ENCODE measurements around the gene CDC6. TPM values are rescaled to one million over a fixed set of nuclear protein-coding genes. Genes with fewer than 3 reads are reported as not detected.

Gene CDC6
- total RNA-seq, 4 donors from 2014 or later = 2.5 to 21.5 (median 3.4) TPM

- H3K4me1 ChIP-seq = peaks cover 0 to 7% (median 0%) of the 10 kb centered on the region in 4 donors
- no peak overlapping the region for H3K27ac ChIP-seq
- H3K4me3 ChIP-seq = no peak overlapping the region
- no peaks in the 10 kb centered on the region for H3K9me3 ChIP-seq
- TF ChIP-seq CTCF (IDR thresholded peaks at IDR 0.05) (no peak), POLR2A (IDR thresholded peaks at IDR 0.05) (no peak)
- peaks cover 0 to 85% (median 0%) of the 10 kb centered on the region in 3 donors for H3K36me3 ChIP-seq
- no peaks in the 10 kb centered on the region for H3K27me3 ChIP-seq
- DNase-seq = peak in 1 of 3 donors; percentile 26
Observed at GRCh38 chr17:40260528-40260927, 27.2 kb upstream of the CDC6 start.

- peak in 1 of 3 donors; percentile 7 for DNase-seq
- no peak for TF ChIP-seq POLR2A (IDR thresholded peaks at IDR 0.05)
- TF ChIP-seq CTCF (IDR thresholded peaks at IDR 0.05) = no peak
- Histone ChIP-seq H3K9me3 (no peaks in the 10 kb centered on the region), H3K36me3 (peaks cover 0 to 91% (median 0%) of the 10 kb centered on the region in 3 donors), H3K27me3 (no peaks in the 10 kb centered on the region), H3K27ac (no peak overlapping the region), H3K4me3 (no peak overlapping the region), H3K4me1 (peaks cover 0 to 2% (median 0%) of the 10 kb centered on the region in 4 donors)
Observed at GRCh38 chr17:40264458-40265185, 23.1 kb upstream of the CDC6 start.

- no peak for DNase-seq
- no peak overlapping the region for H3K27ac ChIP-seq
- H3K9me3 ChIP-seq = no peaks in the 10 kb centered on the region
- H3K4me3 ChIP-seq = no peak overlapping the region
- peaks cover 0 to 91% (median 0%) of the 10 kb centered on the region in 3 donors for H3K36me3 ChIP-seq
- H3K4me1 ChIP-seq = no peaks in the 10 kb centered on the region
- no peaks in the 10 kb centered on the region for H3K27me3 ChIP-seq
- no peak for TF ChIP-seq POLR2A (IDR thresholded peaks at IDR 0.05)
- TF ChIP-seq CTCF (IDR thresholded peaks at IDR 0.05) = no peak
Observed at GRCh38 chr17:40265337-40265736, 22.3 kb upstream of the CDC6 start.

- DNase-seq = peak in 1 of 3 donors; percentile 6
- H3K4me3 ChIP-seq = no peak overlapping the region
- no peak for TF ChIP-seq POLR2A (IDR thresholded peaks at IDR 0.05)
- TF ChIP-seq CTCF (IDR thresholded peaks at IDR 0.05) = no peak
- no peaks in the 10 kb centered on the region for H3K27me3 ChIP-seq
- H3K4me1 ChIP-seq = no peaks in the 10 kb centered on the region
- H3K36me3 ChIP-seq = peaks cover 0 to 91% (median 0%) of the 10 kb centered on the region in 3 donors
- H3K27ac ChIP-seq = no peak overlapping the region
- no peaks in the 10 kb centered on the region for H3K9me3 ChIP-seq
Observed at GRCh38 chr17:40266882-40267281, 20.8 kb upstream of the CDC6 start.

GRCh38 chr17:40268141-40268712, 19.5 kb upstream of the CDC6 start:
- Histone ChIP-seq H3K27me3 (no peaks in the 10 kb centered on the region), H3K9me3 (no peaks in the 10 kb centered on the region), H3K36me3 (peaks cover 0 to 90% (median 0%) of the 10 kb centered on the region in 3 donors), H3K4me3 (no peak overlapping the region), H3K4me1 (no peaks in the 10 kb centered on the region), H3K27ac (no peak overlapping the region)
- no peak for DNase-seq
- no peak for TF ChIP-seq CTCF (IDR thresholded peaks at IDR 0.05)
- no peak for TF ChIP-seq POLR2A (IDR thresholded peaks at IDR 0.05)

All from Peyer's patch (tissue), 4 donors.